MM.1S (cell line): ENCODE results near the gene CAB39.

Experiments
- EZH2phosphoT487 ChIP-seq: fragments of 300-600 bp; sonication (generic); IDR thresholded peaks from 2 replicates; pipeline ENCODE4 v1.6.1; 2018; ENCODE audit warnings: antibody characterized with exemption, low read length
- TF ChIP-seq, protein P1 (sequence below): fragments of 300-600 bp; sonication (generic); IDR thresholded peaks from 2 replicates; pipeline ENCODE4 v1.5.1; 2016; ENCODE audit warnings: antibody characterized with exemption, low read length, mixed read lengths

DNA sequence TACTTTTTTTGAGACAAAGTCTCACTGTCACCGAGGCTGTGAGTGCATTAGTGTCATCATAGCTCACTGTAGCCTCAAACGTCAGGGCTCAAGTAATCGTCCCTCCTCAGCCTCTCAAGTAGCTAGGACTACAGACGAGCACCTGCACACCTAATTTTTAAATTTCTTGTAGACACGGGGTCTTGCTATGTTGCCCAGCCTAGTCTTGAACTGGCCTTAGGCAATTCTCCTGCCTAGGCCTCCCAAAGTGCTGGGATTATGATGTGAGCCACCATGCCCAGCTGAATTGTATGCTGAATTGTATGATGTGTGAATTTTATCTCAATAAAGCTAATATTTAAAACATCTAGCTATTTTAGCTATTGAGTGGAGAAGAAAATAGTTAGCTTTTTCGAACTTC lies 18.9 kb downstream of the CAB39 start:
- TF ChIP-seq, protein P1, sequence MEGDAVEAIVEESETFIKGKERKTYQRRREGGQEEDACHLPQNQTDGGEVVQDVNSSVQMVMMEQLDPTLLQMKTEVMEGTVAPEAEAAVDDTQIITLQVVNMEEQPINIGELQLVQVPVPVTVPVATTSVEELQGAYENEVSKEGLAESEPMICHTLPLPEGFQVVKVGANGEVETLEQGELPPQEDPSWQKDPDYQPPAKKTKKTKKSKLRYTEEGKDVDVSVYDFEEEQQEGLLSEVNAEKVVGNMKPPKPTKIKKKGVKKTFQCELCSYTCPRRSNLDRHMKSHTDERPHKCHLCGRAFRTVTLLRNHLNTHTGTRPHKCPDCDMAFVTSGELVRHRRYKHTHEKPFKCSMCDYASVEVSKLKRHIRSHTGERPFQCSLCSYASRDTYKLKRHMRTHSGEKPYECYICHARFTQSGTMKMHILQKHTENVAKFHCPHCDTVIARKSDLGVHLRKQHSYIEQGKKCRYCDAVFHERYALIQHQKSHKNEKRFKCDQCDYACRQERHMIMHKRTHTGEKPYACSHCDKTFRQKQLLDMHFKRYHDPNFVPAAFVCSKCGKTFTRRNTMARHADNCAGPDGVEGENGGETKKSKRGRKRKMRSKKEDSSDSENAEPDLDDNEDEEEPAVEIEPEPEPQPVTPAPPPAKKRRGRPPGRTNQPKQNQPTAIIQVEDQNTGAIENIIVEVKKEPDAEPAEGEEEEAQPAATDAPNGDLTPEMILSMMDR, result no peak
- no peak for TF ChIP-seq EZH2phosphoT487
